Measurements from ENCODE around the gene TNFSF10. TPM values are rescaled to one million over a fixed set of nuclear protein-coding genes. Genes with fewer than 3 reads are reported as not detected.

Gene TNFSF10
- total RNA-seq, 2 experiments from 2014 or later = 83.8 to 97.9 TPM

GRCh38 chr3:172557515-172558220 lies 34.4 kb upstream of the TNFSF10 start:
- no peak overlapping the region for H3K4me3 Mint-ChIP-seq
- no peak for DNase-seq
- no peak overlapping the region for H3K27ac Mint-ChIP-seq
- H3K27me3 Mint-ChIP-seq = no peaks in the 10 kb centered on the region
- no peaks in the 10 kb centered on the region for H3K36me3 Mint-ChIP-seq (ENCODE audit: low read depth)
- POLR2A ChIA-PET = no interaction called here
- H3K9me3 Mint-ChIP-seq = no peaks in the 10 kb centered on the region
- CTCF ChIA-PET = interaction anchor here (1.1 to 1.4 kb wide), 3 partner anchors 13 to 38 kb away, joined by 3 to 4 read pairs (median 3); partner anchors contain the start of gene TNFSF10
- peaks cover 25% of the 10 kb centered on the region for H3K4me1 Mint-ChIP-seq

- Mint-ChIP-seq H3K27me3 (no peaks in the 10 kb centered on the region), H3K9me3 (peaks cover 7% of the 10 kb centered on the region), H3K36me3 (ENCODE audit: low read depth) (peaks cover 2% of the 10 kb centered on the region), H3K4me1 (peaks cover 35% of the 10 kb centered on the region), H3K27ac (no peak overlapping the region), H3K4me3 (no peak overlapping the region)
- POLR2A ChIA-PET = interaction anchor here (1.0 kb wide), 1 partner anchor 23 kb away, joined by 5 read pairs; no protein-coding TSS in a partner anchor
- no peak for DNase-seq
- CTCF ChIA-PET = interaction anchor here (1.2 to 1.6 kb wide), 2 partner anchors 19 to 38 kb away, joined by 3 to 5 read pairs; no protein-coding TSS in a partner anchor
Observed at GRCh38 chr3:172553526-172554252, 30.5 kb upstream of the TNFSF10 start.

GRCh38 chr3:172552607-172553006 lies 29.4 kb upstream of the TNFSF10 start:
- H3K27me3 Mint-ChIP-seq = no peaks in the 10 kb centered on the region
- peaks cover 13% of the 10 kb centered on the region for H3K9me3 Mint-ChIP-seq
- H3K27ac Mint-ChIP-seq = no peak overlapping the region
- ChIA-PET POLR2A (interaction anchor here (1.0 kb wide), 1 partner anchor 22 kb away, joined by 5 read pairs; no protein-coding TSS in a partner anchor), CTCF (interaction anchor here (0.9 to 1.6 kb wide), 6 partner anchors 11 to 39 kb away, joined by 3 to 5 read pairs (median 3); no protein-coding TSS in a partner anchor)
- DNase-seq = no peak
- no peak overlapping the region for H3K4me3 Mint-ChIP-seq
- peaks cover 38% of the 10 kb centered on the region for H3K4me1 Mint-ChIP-seq
- H3K36me3 Mint-ChIP-seq (ENCODE audit: low read depth) = peaks cover 2% of the 10 kb centered on the region

GRCh38 chr3:172551874-172552273 lies 28.6 kb upstream of the TNFSF10 start:
- ChIA-PET POLR2A (no interaction called here), CTCF (interaction anchor here (1.0 to 1.5 kb wide), 3 partner anchors 13 to 29 kb away, joined by 3 to 4 read pairs (median 3); no protein-coding TSS in a partner anchor)
- no peaks in the 10 kb centered on the region for H3K27me3 Mint-ChIP-seq
- H3K36me3 Mint-ChIP-seq (ENCODE audit: low read depth) = peaks cover 2% of the 10 kb centered on the region
- no peak for DNase-seq
- H3K4me3 Mint-ChIP-seq = no peak overlapping the region
- H3K27ac Mint-ChIP-seq = no peak overlapping the region
- peaks cover 37% of the 10 kb centered on the region for H3K4me1 Mint-ChIP-seq
- H3K9me3 Mint-ChIP-seq = peaks cover 13% of the 10 kb centered on the region

GRCh38 chr3:172550347-172550943 lies 27.2 kb upstream of the TNFSF10 start:
- Mint-ChIP-seq H3K27me3 (no peaks in the 10 kb centered on the region), H3K27ac (no peak overlapping the region), H3K4me1 (peaks cover 47% of the 10 kb centered on the region), H3K4me3 (no peak overlapping the region), H3K9me3 (peaks cover 13% of the 10 kb centered on the region), H3K36me3 (ENCODE audit: low read depth) (peaks cover 2% of the 10 kb centered on the region)
- POLR2A ChIA-PET = interaction anchor here (1.0 kb wide), 1 partner anchor 21 kb away, joined by 3 read pairs; no protein-coding TSS in a partner anchor
- peak; percentile 57 for DNase-seq
- CTCF ChIA-PET = interaction anchor here (0.9 to 2.0 kb wide), 6 partner anchors 8 to 28 kb away, joined by 3 to 6 read pairs (median 5); no protein-coding TSS in a partner anchor

- H3K36me3 Mint-ChIP-seq (ENCODE audit: low read depth) = peaks cover 2% of the 10 kb centered on the region
- H3K4me1 Mint-ChIP-seq = peaks cover 53% of the 10 kb centered on the region
- DNase-seq = no peak
- H3K27ac Mint-ChIP-seq = peak overlapping the region; percentile 69
- peaks cover 13% of the 10 kb centered on the region for H3K9me3 Mint-ChIP-seq
- ChIA-PET CTCF (interaction anchor here (2.0 kb wide), 1 partner anchor 9 kb away, joined by 5 read pairs; no protein-coding TSS in a partner anchor), POLR2A (no interaction called here)
- no peaks in the 10 kb centered on the region for H3K27me3 Mint-ChIP-seq
- no peak overlapping the region for H3K4me3 Mint-ChIP-seq
Observed at GRCh38 chr3:172549144-172549543, 25.9 kb upstream of the TNFSF10 start.

- ChIA-PET POLR2A (interaction anchor here (0.6 to 0.9 kb wide), 3 partner anchors 16 to 249 kb away, joined by 3 to 8 read pairs (median 3); no protein-coding TSS in a partner anchor), CTCF (interaction anchor here (0.7 to 3.5 kb wide), 6 partner anchors 8 to 45 kb away, joined by 3 to 13 read pairs (median 4); no protein-coding TSS in a partner anchor)
- Mint-ChIP-seq H3K9me3 (peaks cover 11% of the 10 kb centered on the region), H3K36me3 (ENCODE audit: low read depth) (peaks cover 2% of the 10 kb centered on the region), H3K27me3 (no peaks in the 10 kb centered on the region), H3K4me1 (peaks cover 62% of the 10 kb centered on the region), H3K27ac (peak overlapping the region; percentile 79), H3K4me3 (no peak overlapping the region)
- no peak for DNase-seq
Observed at GRCh38 chr3:172546628-172547214, 23.5 kb upstream of the TNFSF10 start.

GRCh38 chr3:172546105-172546504 lies 22.9 kb upstream of the TNFSF10 start:
- DNase-seq = no peak
- ChIA-PET CTCF (interaction anchor here (0.7 to 3.5 kb wide), 4 partner anchors 10 to 46 kb away, joined by 3 to 13 read pairs (median 4); no protein-coding TSS in a partner anchor), POLR2A (interaction anchor here (0.9 kb wide), 1 partner anchor 27 kb away, joined by 3 read pairs; no protein-coding TSS in a partner anchor)
- Mint-ChIP-seq H3K9me3 (peaks cover 8% of the 10 kb centered on the region), H3K4me3 (no peak overlapping the region), H3K36me3 (ENCODE audit: low read depth) (peaks cover 2% of the 10 kb centered on the region), H3K27ac (peak overlapping the region; percentile 79), H3K27me3 (no peaks in the 10 kb centered on the region), H3K4me1 (peaks cover 56% of the 10 kb centered on the region)

GRCh38 chr3:172544404-172544803 lies 21.2 kb upstream of the TNFSF10 start:
- POLR2A ChIA-PET = interaction anchor here (0.6 kb wide), 1 partner anchor 32 kb away, joined by 3 read pairs; no protein-coding TSS in a partner anchor
- H3K27me3 Mint-ChIP-seq = no peaks in the 10 kb centered on the region
- H3K36me3 Mint-ChIP-seq (ENCODE audit: low read depth) = peaks cover 8% of the 10 kb centered on the region
- no peak overlapping the region for H3K4me3 Mint-ChIP-seq
- H3K9me3 Mint-ChIP-seq = peaks cover 11% of the 10 kb centered on the region
- CTCF ChIA-PET = interaction anchor here (1.3 to 3.5 kb wide), 3 partner anchors 14 to 48 kb away, joined by 3 to 13 read pairs (median 3); no protein-coding TSS in a partner anchor
- no peak overlapping the region for H3K27ac Mint-ChIP-seq
- peaks cover 47% of the 10 kb centered on the region for H3K4me1 Mint-ChIP-seq
- no peak for DNase-seq

GRCh38 chr3:172543884-172544283 lies 20.7 kb upstream of the TNFSF10 start:
- ChIA-PET POLR2A (no interaction called here), CTCF (interaction anchor here (4.1 kb wide), 1 partner anchor 14 kb away, joined by 20 read pairs; no protein-coding TSS in a partner anchor)
- Mint-ChIP-seq H3K36me3 (ENCODE audit: low read depth) (peaks cover 12% of the 10 kb centered on the region), H3K27me3 (no peaks in the 10 kb centered on the region), H3K4me1 (peaks cover 51% of the 10 kb centered on the region), H3K4me3 (no peak overlapping the region), H3K27ac (no peak overlapping the region), H3K9me3 (peaks cover 14% of the 10 kb centered on the region)
- DNase-seq = no peak

- ChIA-PET CTCF (interaction anchor here (4.1 kb wide), 1 partner anchor 13 kb away, joined by 20 read pairs; no protein-coding TSS in a partner anchor), POLR2A (no interaction called here)
- DNase-seq = no peak
- peaks cover 53% of the 10 kb centered on the region for H3K4me1 Mint-ChIP-seq
- H3K4me3 Mint-ChIP-seq = no peak overlapping the region
- peaks cover 15% of the 10 kb centered on the region for H3K9me3 Mint-ChIP-seq
- peaks cover 12% of the 10 kb centered on the region for H3K36me3 Mint-ChIP-seq (ENCODE audit: low read depth)
- no peaks in the 10 kb centered on the region for H3K27me3 Mint-ChIP-seq
- H3K27ac Mint-ChIP-seq = no peak overlapping the region
Observed at GRCh38 chr3:172543419-172543818, 20.2 kb upstream of the TNFSF10 start.

- POLR2A ChIA-PET = no interaction called here
- Mint-ChIP-seq H3K4me3 (no peak overlapping the region), H3K27ac (no peak overlapping the region), H3K4me1 (peaks cover 53% of the 10 kb centered on the region), H3K36me3 (ENCODE audit: low read depth) (peaks cover 17% of the 10 kb centered on the region), H3K9me3 (peaks cover 15% of the 10 kb centered on the region), H3K27me3 (no peaks in the 10 kb centered on the region)
- CTCF ChIA-PET = interaction anchor here (4.1 kb wide), 1 partner anchor 13 kb away, joined by 20 read pairs; no protein-coding TSS in a partner anchor
- no peak for DNase-seq
Observed at GRCh38 chr3:172542999-172543398, 19.8 kb upstream of the TNFSF10 start.

All from activated CD4-positive, alpha-beta T cell treated with anti-CD3 and anti-CD28 coated beads, Interleukin-2, amount 10 ng/mL, durations not matched to agents 7 days and 5 days (primary cell).